HepG2 (cell line): ENCODE measurements around the gene GNB3.

ENCODE experiments used
- POLR2A ChIP-seq, 2 experiments: IDR thresholded peaks; 2 replicates each; pipeline ENCODE4 v1.6.1; 2011; ENCODE audit warnings: low read depth in 2 of 2, low read length in 2 of 2, mild to moderate bottlenecking in 1 of 2, moderate library complexity in 1 of 2; ENCODE audit not compliant: insufficient read depth in 1 of 2
- REXO4 ChIP-seq: sonication (generic); formaldehyde crosslinking; IDR thresholded peaks from 2 replicates; pipeline ENCODE4 v1.8.0; 2022; ENCODE audit warnings: missing genetic modification reagents, mild to moderate bottlenecking, borderline replicate concordance
- SIN3A ChIP-seq: IDR thresholded peaks from 2 replicates; pipeline ENCODE4 v1.6.1; 2011; ENCODE audit warnings: low read depth, mild to moderate bottlenecking, control low read depth, low read length, borderline replicate concordance
- ZNF230 ChIP-seq: sonication (generic); formaldehyde crosslinking; IDR thresholded peaks from 2 replicates; pipeline ENCODE4 v1.4.0; 2020; ENCODE audit warnings: mild to moderate bottlenecking, missing genetic modification reagents
- TF ChIP-seq, protein P1 (sequence below): sonication (generic); formaldehyde crosslinking; IDR thresholded peaks from 2 replicates; pipeline ENCODE4 v1.5.0; 2020; ENCODE audit warnings: mild to moderate bottlenecking, missing genetic modification reagents, moderate library complexity
- TF ChIP-seq, protein P2 (sequence below): sonication (generic); formaldehyde crosslinking; IDR thresholded peaks from 2 replicates; pipeline ENCODE4 v1.5.1; 2020; ENCODE audit warnings: mild to moderate bottlenecking, missing genetic modification reagents, moderate library complexity

DNA sequence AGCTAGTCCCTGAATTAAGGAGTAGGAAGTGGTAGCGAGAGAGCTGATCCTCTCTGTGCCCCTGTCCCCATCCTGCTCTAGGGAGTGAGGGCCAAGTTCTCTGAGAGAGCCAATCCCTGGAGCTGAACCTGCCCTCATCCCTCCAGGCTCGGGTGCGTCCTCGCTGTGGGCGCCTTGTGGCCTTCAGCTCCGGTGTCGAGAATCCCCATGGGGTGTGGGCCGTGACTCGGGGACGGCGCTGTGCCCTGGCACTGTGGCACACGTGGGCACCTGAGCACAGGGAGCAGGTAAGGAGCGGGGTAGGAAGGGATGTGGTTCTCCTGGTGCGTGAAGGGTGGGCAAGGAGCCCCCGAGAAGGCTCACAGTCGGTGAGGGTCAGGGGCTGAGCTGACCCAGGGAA lies 1.9 kb upstream of the GNB3 start:
- TF ChIP-seq, protein P1, sequence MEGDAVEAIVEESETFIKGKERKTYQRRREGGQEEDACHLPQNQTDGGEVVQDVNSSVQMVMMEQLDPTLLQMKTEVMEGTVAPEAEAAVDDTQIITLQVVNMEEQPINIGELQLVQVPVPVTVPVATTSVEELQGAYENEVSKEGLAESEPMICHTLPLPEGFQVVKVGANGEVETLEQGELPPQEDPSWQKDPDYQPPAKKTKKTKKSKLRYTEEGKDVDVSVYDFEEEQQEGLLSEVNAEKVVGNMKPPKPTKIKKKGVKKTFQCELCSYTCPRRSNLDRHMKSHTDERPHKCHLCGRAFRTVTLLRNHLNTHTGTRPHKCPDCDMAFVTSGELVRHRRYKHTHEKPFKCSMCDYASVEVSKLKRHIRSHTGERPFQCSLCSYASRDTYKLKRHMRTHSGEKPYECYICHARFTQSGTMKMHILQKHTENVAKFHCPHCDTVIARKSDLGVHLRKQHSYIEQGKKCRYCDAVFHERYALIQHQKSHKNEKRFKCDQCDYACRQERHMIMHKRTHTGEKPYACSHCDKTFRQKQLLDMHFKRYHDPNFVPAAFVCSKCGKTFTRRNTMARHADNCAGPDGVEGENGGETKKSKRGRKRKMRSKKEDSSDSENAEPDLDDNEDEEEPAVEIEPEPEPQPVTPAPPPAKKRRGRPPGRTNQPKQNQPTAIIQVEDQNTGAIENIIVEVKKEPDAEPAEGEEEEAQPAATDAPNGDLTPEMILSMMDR (CRISPR knock-in tag): no peak
- no peak for TF ChIP-seq SIN3A
- no peak for TF ChIP-seq REXO4
- TF ChIP-seq ZNF230: no peak
- no peak for TF ChIP-seq POLR2A (IDR thresholded peaks at IDR 0.05; ENCODE audit: insufficient read depth in 1 of 2, low read depth in 2 of 2, low read length in 2 of 2)
- TF ChIP-seq, protein P2, sequence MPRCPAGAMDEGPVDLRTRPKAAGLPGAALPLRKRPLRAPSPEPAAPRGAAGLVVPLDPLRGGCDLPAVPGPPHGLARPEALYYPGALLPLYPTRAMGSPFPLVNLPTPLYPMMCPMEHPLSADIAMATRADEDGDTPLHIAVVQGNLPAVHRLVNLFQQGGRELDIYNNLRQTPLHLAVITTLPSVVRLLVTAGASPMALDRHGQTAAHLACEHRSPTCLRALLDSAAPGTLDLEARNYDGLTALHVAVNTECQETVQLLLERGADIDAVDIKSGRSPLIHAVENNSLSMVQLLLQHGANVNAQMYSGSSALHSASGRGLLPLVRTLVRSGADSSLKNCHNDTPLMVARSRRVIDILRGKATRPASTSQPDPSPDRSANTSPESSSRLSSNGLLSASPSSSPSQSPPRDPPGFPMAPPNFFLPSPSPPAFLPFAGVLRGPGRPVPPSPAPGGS (CRISPR knock-in tag): no peak
